DOHH2 (cell line): ENCODE results near the gene IGDCC3.

Source experiments
- H3F3A ChIP-seq: fragments of 200-600 bp; sonication (generic), shearing (Covaris generic); 2 replicates; pipeline ENCODE4 v1.6.0; 2016; ENCODE audit warnings: antibody characterized with exemption, mild to moderate bottlenecking; ENCODE audit not compliant: control insufficient read depth, insufficient read depth
- H3K27ac ChIP-seq: fragments of 200-600 bp; sonication (generic); 2 replicates; pipeline ENCODE4 v1.5.1; 2014; ENCODE audit warnings: low read depth, mild to moderate bottlenecking, low read length, moderate library complexity
- H3K27me3 ChIP-seq: fragments of 200-600 bp; sonication (generic); 2 replicates; pipeline ENCODE4 v1.6.1; 2014; ENCODE audit warnings: mild to moderate bottlenecking, low read length, mixed read lengths; ENCODE audit not compliant: control insufficient read depth
- H3K36me3 ChIP-seq: fragments of 200-600 bp; sonication (generic); 2 replicates; pipeline ENCODE4 v1.6.1; 2014; ENCODE audit warnings: mild to moderate bottlenecking, low read length, moderate library complexity, mixed read lengths; ENCODE audit not compliant: control insufficient read depth
- H3K4me1 ChIP-seq: fragments of 200-600 bp; sonication (generic); 2 replicates; pipeline ENCODE4 v1.6.1; 2014; ENCODE audit warnings: mild to moderate bottlenecking, low read length, mixed read lengths; ENCODE audit not compliant: control insufficient read depth
- H3K4me2 ChIP-seq: fragments of 200-600 bp; sonication (generic); 2 replicates; pipeline ENCODE4 v1.6.0; 2014; ENCODE audit warnings: mild to moderate bottlenecking, low read length, moderate library complexity
- H3K4me3 ChIP-seq: fragments of 200-600 bp; sonication (generic); 2 replicates; pipeline ENCODE4 v1.5.1; 2014; ENCODE audit warnings: mild to moderate bottlenecking, low read length, mixed read lengths
- H3K79me2 ChIP-seq: fragments of 200-600 bp; sonication (generic); 2 replicates; pipeline ENCODE4 v1.6.1; 2014; ENCODE audit warnings: mild to moderate bottlenecking, low read length, mixed read lengths; ENCODE audit not compliant: control insufficient read depth
- H3K9me2 ChIP-seq: fragments of 200-600 bp; sonication (generic); replicated peaks from 2 replicates; pipeline ENCODE4 v1.6.1; 2014; ENCODE audit warnings: mild to moderate bottlenecking, low read length, mixed read lengths; ENCODE audit not compliant: control insufficient read depth
- H3K9me3 ChIP-seq: fragments of 200-600 bp; sonication (generic); 2 replicates; pipeline ENCODE4 v1.6.1; 2014; ENCODE audit warnings: antibody characterized with exemption, low read length, mixed read lengths; ENCODE audit not compliant: control insufficient read depth, insufficient read depth
- H4K20me1 ChIP-seq: fragments of 200-600 bp; sonication (generic); 2 replicates; pipeline ENCODE4 v1.6.0; 2014; ENCODE audit warnings: low read depth, mild to moderate bottlenecking, antibody characterized with exemption, low read length, moderate library complexity; ENCODE audit not compliant: control insufficient read depth, insufficient read depth
- CTCF ChIP-seq: fragments of 200-600 bp; sonication (generic); IDR thresholded peaks from one replicate; pipeline ENCODE4 v1.5.1; 2014; ENCODE audit warnings: antibody characterized with exemption, mild to moderate bottlenecking, low read depth, low read length; ENCODE audit not compliant: poor library complexity, severe bottlenecking
- EZH2phosphoT487 ChIP-seq: fragments of 200-600 bp; sonication (generic); IDR thresholded peaks from 2 replicates; pipeline ENCODE4 v1.6.1; 2017; ENCODE audit warnings: borderline replicate concordance, mild to moderate bottlenecking, antibody characterized with exemption, low read length, moderate library complexity, mixed read lengths

IGDCC3 gene

DNA sequence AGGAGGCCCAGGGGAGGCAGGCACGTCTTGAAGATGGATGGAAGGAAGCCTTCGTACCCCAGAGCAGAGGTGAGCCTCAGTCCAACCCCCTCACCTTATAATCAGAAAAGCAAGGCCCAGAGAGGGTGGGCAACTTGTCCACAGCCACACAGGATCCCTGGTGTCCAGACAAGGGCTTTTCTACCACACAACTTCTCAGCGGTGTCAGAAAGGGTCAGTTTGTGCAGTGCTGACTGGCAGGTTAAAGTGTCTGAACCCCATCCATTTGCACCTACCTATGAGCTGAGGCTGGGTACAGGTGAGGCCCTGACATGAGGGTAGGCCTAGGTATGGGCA lies 8.6 kb downstream of the IGDCC3 start:
- H3K27ac ChIP-seq: no peak overlapping the region
- no peaks in the 10 kb centered on the region for H3K79me2 ChIP-seq
- no peak overlapping the region for H3K4me3 ChIP-seq
- no peaks in the 10 kb centered on the region for H3K36me3 ChIP-seq
- peaks cover 19% of the 10 kb centered on the region for H3K27me3 ChIP-seq
- no peaks in the 10 kb centered on the region for H3K9me3 ChIP-seq
- no peak for TF ChIP-seq EZH2phosphoT487
- no peak for TF ChIP-seq CTCF
- no peaks in the 10 kb centered on the region for H3K4me1 ChIP-seq
- no peaks in the 10 kb centered on the region for H3F3A ChIP-seq
- H3K9me2 ChIP-seq: no peaks in the 10 kb centered on the region
- no peak overlapping the region for H3K4me2 ChIP-seq
- no peaks in the 10 kb centered on the region for H4K20me1 ChIP-seq

DNA sequence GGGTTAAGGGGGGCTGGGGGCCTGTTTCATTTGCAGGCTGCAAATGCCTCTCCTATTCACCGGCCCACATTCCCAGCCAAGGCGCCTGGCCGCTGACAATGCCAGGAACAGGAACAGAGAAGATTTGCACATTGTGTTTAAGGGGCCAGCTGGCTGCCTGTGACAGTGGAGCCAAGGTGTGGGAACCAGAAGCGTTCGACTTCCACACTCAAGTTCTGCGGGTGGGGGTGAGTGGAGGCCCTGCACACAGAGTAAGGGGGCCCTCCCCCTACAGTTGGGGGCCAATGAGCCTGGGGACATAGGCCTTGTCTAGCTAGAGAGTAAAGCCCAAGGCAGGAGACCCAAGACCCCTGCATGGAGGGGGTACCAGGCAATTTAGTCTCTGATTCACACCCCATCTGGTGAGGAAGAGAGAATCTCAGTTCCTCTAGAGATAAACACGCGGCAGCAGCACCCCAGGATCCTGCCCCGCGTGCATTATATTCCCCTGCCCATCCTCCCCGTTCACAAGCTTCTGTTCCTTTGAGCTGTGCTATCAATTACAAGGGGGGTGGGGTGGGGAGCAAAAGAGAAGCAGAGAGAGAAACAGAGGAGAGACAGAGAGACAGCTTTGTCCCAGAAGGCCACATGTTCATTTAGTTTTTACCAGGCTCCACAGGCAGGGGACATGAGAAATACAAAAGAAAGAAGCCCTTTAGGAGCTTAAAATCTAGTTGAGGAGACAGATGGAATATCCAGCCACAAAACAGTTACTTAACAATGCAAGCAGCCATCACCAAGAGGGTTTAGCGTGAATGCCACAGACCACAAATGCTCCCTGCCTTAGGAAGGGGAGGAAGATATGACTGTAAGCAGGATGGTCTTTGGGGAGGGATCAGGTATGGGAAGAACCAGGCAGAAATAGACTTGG lies 9.2 kb downstream of the IGDCC3 start:
- no peaks in the 10 kb centered on the region for H4K20me1 ChIP-seq
- H3K4me3 ChIP-seq: no peak overlapping the region
- H3K36me3 ChIP-seq: no peaks in the 10 kb centered on the region
- no peaks in the 10 kb centered on the region for H3F3A ChIP-seq
- no peaks in the 10 kb centered on the region for H3K9me3 ChIP-seq
- no peak overlapping the region for H3K4me2 ChIP-seq
- peaks cover 23% of the 10 kb centered on the region for H3K27me3 ChIP-seq
- H3K9me2 ChIP-seq: no peaks in the 10 kb centered on the region
- TF ChIP-seq CTCF: no peak
- no peak for TF ChIP-seq EZH2phosphoT487
- H3K4me1 ChIP-seq: no peaks in the 10 kb centered on the region
- H3K27ac ChIP-seq: no peak overlapping the region
- no peaks in the 10 kb centered on the region for H3K79me2 ChIP-seq

GRCh38 chr15:65366122-65366892 lies 11.5 kb downstream of the IGDCC3 start:
- no peak overlapping the region for H3K27ac ChIP-seq
- peaks cover 14% of the 10 kb centered on the region for H3K27me3 ChIP-seq
- no peaks in the 10 kb centered on the region for H4K20me1 ChIP-seq
- no peaks in the 10 kb centered on the region for H3K36me3 ChIP-seq
- H3K9me3 ChIP-seq: no peaks in the 10 kb centered on the region
- H3K9me2 ChIP-seq: no peaks in the 10 kb centered on the region
- no peaks in the 10 kb centered on the region for H3K79me2 ChIP-seq
- H3K4me3 ChIP-seq: no peak overlapping the region
- no peak overlapping the region for H3K4me2 ChIP-seq
- no peaks in the 10 kb centered on the region for H3F3A ChIP-seq
- TF ChIP-seq EZH2phosphoT487: no peak
- H3K4me1 ChIP-seq: no peaks in the 10 kb centered on the region

GRCh38 chr15:65365229-65365628 lies 12.6 kb downstream of the IGDCC3 start:
- Histone ChIP-seq H3K36me3 (no peaks in the 10 kb centered on the region), H3K4me3 (no peak overlapping the region), H4K20me1 (no peaks in the 10 kb centered on the region), H3K9me3 (no peaks in the 10 kb centered on the region), H3K27me3 (peaks cover 14% of the 10 kb centered on the region), H3F3A (no peaks in the 10 kb centered on the region), H3K9me2 (no peaks in the 10 kb centered on the region), H3K4me1 (no peaks in the 10 kb centered on the region), H3K4me2 (no peak overlapping the region), H3K27ac (no peak overlapping the region), H3K79me2 (no peaks in the 10 kb centered on the region)
- TF ChIP-seq EZH2phosphoT487 (no peak), CTCF (no peak)
